Keratinocyte (primary cell): ENCODE measurements around the gene CPPED1. TPM values are rescaled to one million over a fixed set of nuclear protein-coding genes. Genes with fewer than 3 reads are reported as not detected.

Experiments used
- DNase-seq: peaks from one replicate; pipeline ENCODE4 v3.0.0-alpha.2; 2011; ENCODE audit warnings: low read depth, missing footprints, low spot score
- FAIRE-seq: peaks from 2 replicates; lab custom pipeline; 2011; peaks lifted over from hg19 to GRCh38; lab: Jason Lieb, UNC
- H2AFZ ChIP-seq: 2 replicates; pipeline ENCODE4 v1.6.0; 2012; ENCODE audit warnings: low read length, control low read depth, inconsistent platforms; ENCODE audit not compliant: control insufficient read depth
- H3K27ac ChIP-seq: 2 replicates; pipeline ENCODE4 v1.5.1; 2011; ENCODE audit warnings: low read length; ENCODE audit not compliant: control insufficient read depth, insufficient read depth
- H3K27me3 ChIP-seq: 3 replicates; pipeline ENCODE4 v1.6.0; 2011; ENCODE audit warnings: low read length; ENCODE audit not compliant: control insufficient read depth, insufficient read depth; ENCODE audit errors: extremely low read depth
- H3K36me3 ChIP-seq, 2 experiments: 2 replicates in 1 of 2; 3 replicates in 1 of 2; pipeline ENCODE4 v1.5.1; 2011; ENCODE audit warnings: low read length in 2 of 2, mild to moderate bottlenecking in 1 of 2; ENCODE audit not compliant: control insufficient read depth in 2 of 2, insufficient read depth in 2 of 2; ENCODE audit errors: extremely low read depth in 1 of 2
- H3K4me1 ChIP-seq: 3 replicates; pipeline ENCODE4 v1.5.1; 2011; ENCODE audit warnings: low read length; ENCODE audit not compliant: control insufficient read depth, insufficient read depth; ENCODE audit errors: extremely low read depth
- H3K4me2 ChIP-seq: 3 replicates; pipeline ENCODE4 v1.6.0; 2011; ENCODE audit warnings: low read depth, low read length; ENCODE audit not compliant: control insufficient read depth, insufficient read depth; ENCODE audit errors: extremely low read depth
- H3K4me3 ChIP-seq, 3 experiments: fragments of 200-600 bp in 1 of 3; sonication (generic) in 1 of 3; 2 replicates in 2 of 3; 3 replicates in 1 of 3; pipeline ENCODE4 v1.5.1; 2011 to 2016; ENCODE audit warnings: low read length in 3 of 3, mild to moderate bottlenecking in 3 of 3, control low read depth in 2 of 3, inconsistent platforms in 1 of 3, low read depth in 1 of 3, mixed read lengths in 1 of 3, mixed run types in 1 of 3, moderate library complexity in 1 of 3; ENCODE audit not compliant: control insufficient read depth in 2 of 3, insufficient read depth in 2 of 3; ENCODE audit errors: extremely low read depth in 1 of 3
- H3K79me2 ChIP-seq: 2 replicates; pipeline ENCODE4 v1.6.0; 2012; ENCODE audit warnings: low read length; ENCODE audit not compliant: control insufficient read depth, insufficient read depth
- H3K9ac ChIP-seq: 3 replicates; pipeline ENCODE4 v1.6.0; 2011; ENCODE audit warnings: low read length; ENCODE audit not compliant: control insufficient read depth, insufficient read depth; ENCODE audit errors: extremely low read depth
- H3K9me1 ChIP-seq: 3 replicates; pipeline ENCODE4 v1.6.0; 2011; ENCODE audit warnings: low read length; ENCODE audit not compliant: control insufficient read depth, insufficient read depth; ENCODE audit errors: extremely low read depth
- H3K9me3 ChIP-seq: 2 replicates; pipeline ENCODE4 v1.5.1; 2012; ENCODE audit warnings: low read depth, low read length; ENCODE audit not compliant: control insufficient read depth
- H4K20me1 ChIP-seq: 3 replicates; pipeline ENCODE4 v1.6.0; 2011; ENCODE audit warnings: low read length; ENCODE audit not compliant: control insufficient read depth, insufficient read depth; ENCODE audit errors: extremely low read depth
- CTCF ChIP-seq, 3 experiments: IDR thresholded peaks in 1 of 3; conservative IDR thresholded peaks in 1 of 3; optimal IDR thresholded peaks in 1 of 3; 2 replicates in 2 of 3; 3 replicates in 1 of 3; pipeline versions ENCODE3 to v1.5.1; 2011; ENCODE audit warnings: low read length in 3 of 3, mild to moderate bottlenecking in 3 of 3, moderate library complexity in 2 of 3, control low read depth in 1 of 3, inconsistent platforms in 1 of 3; ENCODE audit not compliant: insufficient read depth in 2 of 3; ENCODE audit errors: extremely low read depth in 1 of 3
- EZH2 ChIP-seq: IDR thresholded peaks from one replicate; pipeline ENCODE4 v1.6.1; 2012; ENCODE audit warnings: inconsistent platforms, mild to moderate bottlenecking, low read length, moderate library complexity
- dilution Hi-C: fragments of 300-500 bp; cut with MboI; formaldehyde crosslinking; loops from one replicate; pipeline ENCODE4 v1.7.0; 2020; ENCODE audit warnings: low sequenced_read_pairs; ENCODE audit not compliant: extremely low pct_ligation_motif_present
- polyA plus RNA-seq, 5 experiments: library from polyadenylated mRNA; depleted of rRNA in 3 of 5; stranded (reverse) in 3 of 5; stranded (forward) in 1 of 5; unstranded in 1 of 5; fragments of >200 nt; gene quantifications; 1 replicate in 1 of 5; 2 replicates in 3 of 5; 3 replicates in 1 of 5; pipeline versions ENCODE4 v1.2.1 to v1.2.3, GENCODE V29; 2011 to 2012; ENCODE audit warnings: missing spikeins in 2 of 5, low read depth in 1 of 5, low replicate concordance in 1 of 5

Gene CPPED1
- polyA plus RNA-seq, 1 donor (not counting 4 experiments of a cell fraction or from before 2014, with no cell fraction given): 14.4 TPM

- FAIRE-seq (no peak), DNase-seq (no peak)
- TF ChIP-seq CTCF (optimal IDR thresholded peaks at IDR 0.05 in 1 of 3, IDR thresholded peaks at IDR 0.05 in 1 of 3, conservative IDR thresholded peaks at IDR 0.05 in 1 of 3; ENCODE audit: extremely low read depth in 1 of 3, insufficient read depth in 2 of 3, low read length in 3 of 3): no peak
- TF ChIP-seq EZH2: no peak
- H2AFZ ChIP-seq: no peak overlapping the region
- H3K27me3 ChIP-seq: no peaks in the 10 kb centered on the region
- dilution Hi-C loops: no loop called here
- H3K79me2 ChIP-seq: no peaks in the 10 kb centered on the region
- no peaks in the 10 kb centered on the region for H3K4me1 ChIP-seq
- H3K9me1 ChIP-seq: no peaks in the 10 kb centered on the region
- no peaks in the 10 kb centered on the region for H3K36me3 ChIP-seq
- no peak overlapping the region for H3K27ac ChIP-seq
- no peaks in the 10 kb centered on the region for H4K20me1 ChIP-seq
- no peaks in the 10 kb centered on the region for H3K9me3 ChIP-seq
- H3K9ac ChIP-seq: no peak overlapping the region
- H3K4me3 ChIP-seq: no peak overlapping the region
- H3K4me2 ChIP-seq: no peak overlapping the region
These were observed 48.7 kb downstream of the CPPED1 start for GRCh38 chr16:12754824-12755543.

DNA sequence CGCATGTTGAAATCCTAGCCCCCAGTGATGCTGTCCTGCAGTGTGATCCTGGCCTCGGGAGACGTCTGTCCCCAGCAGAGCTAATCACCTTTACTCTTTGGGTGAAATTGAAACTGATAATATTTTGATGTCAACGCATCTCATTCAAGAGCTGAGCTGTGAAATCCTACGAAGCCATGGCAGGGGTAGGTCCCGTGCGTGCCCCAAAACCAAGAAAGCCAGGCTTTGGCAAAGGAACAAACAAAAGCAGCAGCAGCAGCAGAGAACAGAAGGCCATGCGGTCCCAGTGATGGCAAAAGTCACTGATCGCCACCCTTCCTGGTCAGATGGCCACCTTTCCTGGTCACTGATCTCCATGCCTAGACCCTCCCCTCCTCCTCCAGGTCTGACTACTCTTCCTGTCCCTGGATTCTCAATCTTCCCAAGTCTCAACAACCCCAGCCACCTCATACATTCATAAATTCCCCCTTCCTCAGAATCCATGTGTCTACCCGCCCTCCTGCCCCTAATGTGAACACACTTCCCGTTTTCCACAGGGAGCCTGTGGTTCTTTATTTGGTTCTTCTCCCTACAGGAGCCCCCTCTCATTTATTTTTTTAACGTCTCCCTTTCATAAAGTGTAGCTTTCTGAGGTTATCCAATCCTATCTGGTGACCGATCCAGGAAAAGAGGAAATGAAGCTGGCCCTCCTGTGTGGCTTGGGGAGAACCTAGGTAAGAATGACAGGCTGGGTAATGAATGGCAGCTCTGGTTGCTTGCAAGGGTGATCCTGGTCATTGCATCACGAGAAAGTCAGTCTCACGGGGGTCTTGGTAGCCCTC is 50.3 kb downstream of the CPPED1 start:
- TF ChIP-seq EZH2 (no peak), CTCF (optimal IDR thresholded peaks at IDR 0.05 in 1 of 3, IDR thresholded peaks at IDR 0.05 in 1 of 3, conservative IDR thresholded peaks at IDR 0.05 in 1 of 3; ENCODE audit: extremely low read depth in 1 of 3, insufficient read depth in 2 of 3, low read length in 3 of 3) (no peak)
- DNase-seq: no peak
- Histone ChIP-seq H3K4me3 (no peak overlapping the region), H3K9me1 (no peaks in the 10 kb centered on the region), H3K4me1 (no peaks in the 10 kb centered on the region), H4K20me1 (no peaks in the 10 kb centered on the region), H3K36me3 (no peaks in the 10 kb centered on the region), H3K9ac (no peak overlapping the region), H3K4me2 (no peak overlapping the region), H3K9me3 (no peaks in the 10 kb centered on the region), H2AFZ (no peak overlapping the region), H3K27ac (no peak overlapping the region), H3K27me3 (no peaks in the 10 kb centered on the region), H3K79me2 (no peaks in the 10 kb centered on the region)
- FAIRE-seq: no peak
- dilution Hi-C loops: no loop called here
